ENCODE results near the gene TIAM2. TPM values are rescaled to one million over a fixed set of nuclear protein-coding genes. Genes with fewer than 3 reads are reported as not detected.

Gene TIAM2
- 10 to 100 TPM in 2 of 4 donors, 1 to 10 TPM in 2; 6.5 to 13.4 (median 10.7) TPM for total RNA-seq

DNA sequence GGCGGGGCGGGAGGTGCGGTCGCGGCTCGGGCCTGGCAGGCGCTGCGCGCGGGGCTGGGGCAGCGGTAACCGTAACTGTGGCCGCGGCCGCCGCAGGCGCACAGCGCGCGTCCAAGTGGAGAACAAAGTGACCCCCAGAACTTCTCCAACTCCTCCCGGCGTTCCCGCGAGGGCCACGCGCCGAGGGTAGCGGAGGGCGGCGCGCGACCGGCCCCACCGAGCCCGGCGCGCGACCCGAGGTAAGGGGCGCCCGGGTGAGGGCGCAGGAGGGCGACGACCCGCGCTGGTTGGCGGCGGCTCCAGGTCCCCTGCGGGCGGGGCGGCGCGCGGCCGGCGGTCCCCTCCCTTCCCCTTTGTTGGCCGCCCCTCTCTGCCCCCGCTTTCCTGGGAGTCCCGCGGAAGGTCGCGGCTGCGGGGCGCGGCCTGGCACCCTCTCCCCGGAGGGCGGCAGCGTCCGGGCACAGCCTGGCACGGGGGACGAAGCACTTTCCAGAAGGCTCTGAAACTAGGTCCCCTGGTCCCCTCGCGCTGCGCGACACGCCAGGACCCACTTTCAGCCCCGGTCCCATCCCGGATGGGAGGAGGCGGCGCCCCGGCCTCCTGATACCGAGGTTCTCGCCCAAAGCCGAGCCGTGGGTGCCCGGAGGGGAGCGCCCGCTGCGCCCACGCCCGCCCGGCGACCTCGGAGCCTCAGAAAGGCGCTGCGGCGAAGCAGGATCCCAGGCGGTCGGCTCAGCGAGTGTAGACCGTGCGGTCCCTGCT is at the start of gene TIAM2:
Gene TIAM2, plus strand, starts transcription at position 62 of the 762 bp plus-strand sequence. CDS start 133,909 bp downstream, outside the sequence.
- TF ChIP-seq, protein P1, sequence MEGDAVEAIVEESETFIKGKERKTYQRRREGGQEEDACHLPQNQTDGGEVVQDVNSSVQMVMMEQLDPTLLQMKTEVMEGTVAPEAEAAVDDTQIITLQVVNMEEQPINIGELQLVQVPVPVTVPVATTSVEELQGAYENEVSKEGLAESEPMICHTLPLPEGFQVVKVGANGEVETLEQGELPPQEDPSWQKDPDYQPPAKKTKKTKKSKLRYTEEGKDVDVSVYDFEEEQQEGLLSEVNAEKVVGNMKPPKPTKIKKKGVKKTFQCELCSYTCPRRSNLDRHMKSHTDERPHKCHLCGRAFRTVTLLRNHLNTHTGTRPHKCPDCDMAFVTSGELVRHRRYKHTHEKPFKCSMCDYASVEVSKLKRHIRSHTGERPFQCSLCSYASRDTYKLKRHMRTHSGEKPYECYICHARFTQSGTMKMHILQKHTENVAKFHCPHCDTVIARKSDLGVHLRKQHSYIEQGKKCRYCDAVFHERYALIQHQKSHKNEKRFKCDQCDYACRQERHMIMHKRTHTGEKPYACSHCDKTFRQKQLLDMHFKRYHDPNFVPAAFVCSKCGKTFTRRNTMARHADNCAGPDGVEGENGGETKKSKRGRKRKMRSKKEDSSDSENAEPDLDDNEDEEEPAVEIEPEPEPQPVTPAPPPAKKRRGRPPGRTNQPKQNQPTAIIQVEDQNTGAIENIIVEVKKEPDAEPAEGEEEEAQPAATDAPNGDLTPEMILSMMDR (IDR thresholded peaks at IDR 0.05; ENCODE audit: low read depth) = no peak

DNA sequence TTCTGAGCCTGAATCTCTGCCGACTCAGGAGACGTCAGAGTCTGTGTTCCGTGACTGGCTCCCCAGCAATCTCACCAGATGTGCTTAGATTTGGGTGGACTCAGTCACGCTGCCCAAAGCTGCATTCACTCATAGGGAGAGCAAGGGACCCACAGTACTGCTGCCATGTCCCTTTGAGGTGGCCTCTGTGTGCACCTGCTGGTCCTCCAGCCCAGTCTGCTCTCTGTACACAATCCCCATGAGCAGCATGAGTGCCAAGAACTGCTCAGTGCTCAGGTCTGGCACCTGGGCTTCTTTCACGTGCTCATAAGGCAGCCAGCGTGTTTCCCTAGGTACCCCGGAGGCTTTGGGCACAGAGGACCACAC is 44.2 kb upstream of the TIAM2 start:
- TF ChIP-seq, protein P1 (IDR thresholded peaks at IDR 0.05; ENCODE audit: low read depth) = no peak

DNA sequence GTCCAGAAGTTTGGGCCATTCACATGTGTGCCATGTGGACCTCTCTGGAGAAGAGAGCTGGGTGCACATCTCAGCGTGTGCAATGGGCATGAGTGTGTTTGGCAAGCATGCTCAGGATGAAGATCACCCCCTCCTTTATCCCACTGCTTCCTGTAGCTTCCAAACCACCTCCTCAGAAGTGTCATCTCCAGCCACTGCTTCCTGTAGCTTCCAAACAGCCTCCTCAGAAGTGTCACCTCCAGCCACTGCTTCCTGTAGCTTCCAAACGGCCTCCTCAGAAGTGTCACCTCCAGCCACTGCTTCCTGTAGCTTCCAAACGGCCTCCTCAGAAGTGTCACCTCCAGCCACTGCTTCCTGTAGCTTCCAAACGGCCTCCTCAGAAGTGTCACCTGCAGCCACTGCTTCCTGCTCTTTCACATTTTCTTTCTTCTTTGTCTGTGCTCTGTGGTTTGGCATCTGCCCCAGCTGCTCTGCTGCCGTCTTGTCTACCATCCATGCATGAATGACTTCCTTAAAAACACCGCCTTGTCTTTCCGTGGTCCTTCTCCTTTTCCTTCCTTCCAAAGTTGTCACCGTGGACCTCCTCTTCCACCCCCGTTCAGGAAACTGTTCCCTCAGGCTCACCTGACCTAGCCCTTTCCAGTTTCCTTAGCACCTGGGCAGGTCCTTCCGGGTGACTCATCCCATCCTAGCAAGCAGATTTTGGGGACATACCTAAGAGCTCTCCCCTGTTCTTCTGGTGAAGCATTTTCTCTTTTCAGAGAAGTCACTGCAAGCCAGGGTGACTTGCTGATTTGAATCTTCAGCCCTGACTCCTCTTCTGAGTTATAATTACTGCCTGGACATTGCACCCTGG is 43.5 kb upstream of the TIAM2 start:
- TF ChIP-seq, protein P1 (IDR thresholded peaks at IDR 0.05; ENCODE audit: low read depth) = no peak

DNA sequence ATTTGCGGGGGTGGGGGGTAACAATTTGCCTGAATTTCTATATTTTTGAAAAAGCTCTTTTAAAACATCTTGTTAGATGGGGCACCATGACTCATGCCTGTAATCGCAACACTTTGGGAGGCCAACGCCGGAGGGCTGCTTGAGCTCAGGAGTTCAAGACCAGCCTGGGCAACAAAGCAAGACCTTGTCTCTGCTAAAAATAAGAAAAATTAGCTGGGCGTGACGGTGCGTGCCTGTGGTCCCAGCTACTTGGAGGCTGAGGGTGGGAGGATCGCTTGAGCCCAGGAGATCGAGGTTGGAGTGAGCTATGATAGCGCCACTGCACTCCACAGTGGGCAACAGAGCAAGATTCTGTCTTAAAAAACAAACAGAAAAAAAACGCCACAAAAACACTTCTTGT is 41.5 kb upstream of the TIAM2 start:
- TF ChIP-seq, protein P1 (IDR thresholded peaks at IDR 0.05; ENCODE audit: low read depth) = no peak

DNA sequence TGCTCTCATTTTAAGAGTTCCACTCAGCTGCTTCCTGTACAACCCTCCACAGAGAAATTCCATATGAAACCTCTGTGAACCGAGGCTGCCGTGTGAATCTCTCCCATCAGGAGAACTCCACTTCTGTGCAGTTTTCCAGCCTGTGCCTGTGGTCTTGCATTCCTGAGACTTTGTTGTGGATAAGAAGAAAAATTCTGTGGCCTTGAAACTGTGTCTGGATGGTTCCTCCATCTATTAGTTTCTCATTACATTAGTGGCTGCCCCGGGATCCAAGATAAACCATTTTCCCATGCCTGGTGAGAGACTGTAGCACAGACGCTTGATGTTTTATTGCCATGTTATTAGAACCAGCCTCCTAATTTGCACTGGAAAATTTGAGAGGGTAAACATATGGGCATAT is 40.8 kb upstream of the TIAM2 start:
- TF ChIP-seq, protein P1 (IDR thresholded peaks at IDR 0.05; ENCODE audit: low read depth) = no peak

DNA sequence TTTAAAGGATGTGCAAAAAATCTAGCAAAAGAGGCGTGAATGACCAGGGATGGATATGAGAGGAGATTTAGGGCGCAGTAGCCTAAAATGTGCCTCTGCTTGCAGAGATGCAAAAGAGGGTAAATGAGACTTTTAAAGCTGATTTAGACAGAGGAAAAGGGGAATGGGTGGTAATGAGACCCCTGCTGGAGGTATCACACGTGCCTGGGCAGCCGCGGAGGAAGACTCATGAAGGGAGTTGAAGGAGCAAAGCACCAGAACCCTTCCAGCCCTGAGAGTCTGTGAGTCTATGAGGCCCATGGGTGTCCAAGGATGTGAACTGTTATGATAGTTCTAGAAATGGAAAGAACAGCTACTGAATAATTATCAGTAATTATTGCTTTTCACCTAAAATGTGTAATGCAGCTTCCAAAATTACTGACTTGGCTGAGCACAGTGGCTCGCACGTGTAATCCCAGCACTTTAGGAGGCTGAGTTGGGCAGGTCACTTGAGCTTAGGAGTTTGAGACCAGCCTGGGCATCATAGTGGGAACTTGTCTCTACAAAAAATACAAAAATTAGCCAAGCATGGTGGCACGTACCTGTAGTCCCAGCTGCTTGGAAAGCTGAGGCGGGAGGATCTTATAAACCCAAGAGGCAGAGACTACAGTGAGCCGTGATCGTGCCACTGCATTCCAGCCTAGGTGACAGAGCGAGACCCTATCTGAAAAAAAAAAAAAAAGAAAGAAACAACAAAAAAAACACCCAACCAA is 38.2 kb upstream of the TIAM2 start:
- TF ChIP-seq, protein P1 (IDR thresholded peaks at IDR 0.05; ENCODE audit: low read depth) = no peak

Data from subcutaneous adipose tissue (tissue), 4 donors.